Measurements from ENCODE around the gene PLXNA4. TPM values are rescaled to one million over a fixed set of nuclear protein-coding genes. Genes with fewer than 3 reads are reported as not detected.

PLXNA4 gene
- total and polyA plus RNA-seq, 2 experiments from 2014 or later, result 7.3 to 33.3 TPM

DNA sequence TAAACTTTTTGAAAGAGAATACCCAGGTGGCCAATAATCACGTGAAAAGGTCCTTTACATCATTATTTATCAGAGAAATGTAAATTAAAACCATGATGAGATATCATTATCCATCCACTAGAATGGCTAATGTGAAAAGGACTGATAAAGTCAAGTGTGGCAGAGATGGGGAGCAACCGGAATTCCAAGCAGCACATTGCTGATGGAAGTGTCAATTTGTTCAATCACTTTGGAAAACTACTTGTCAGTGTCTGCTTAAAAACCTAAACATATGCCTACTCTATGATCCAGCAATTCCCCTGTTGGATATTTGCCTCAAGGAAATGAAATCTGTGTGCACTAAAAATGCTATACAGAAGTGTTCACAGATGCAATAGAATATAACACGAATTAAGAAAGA lies 465.6 kb downstream of the PLXNA4 start:
- Histone ChIP-seq H3K27me3 (no peaks in the 10 kb centered on the region), H3K9me3 (ENCODE audit: low read depth) (no peaks in the 10 kb centered on the region), H3K4me1 (ENCODE audit: low read depth) (no peaks in the 10 kb centered on the region), H3K36me3 (no peaks in the 10 kb centered on the region), H3K4me3 (no peak overlapping the region), H3K27ac (no peak overlapping the region)
- no peak for TF ChIP-seq CTCF (IDR thresholded peaks at IDR 0.05; ENCODE audit: low read depth, low read length)
- DNase-seq (ENCODE audit: low read depth in 1 of 2, low spot score in 1 of 2), result no peak

- no peak for TF ChIP-seq CTCF (IDR thresholded peaks at IDR 0.05; ENCODE audit: low read depth, low read length)
- Histone ChIP-seq H3K27me3 (no peaks in the 10 kb centered on the region), H3K4me1 (ENCODE audit: low read depth) (no peaks in the 10 kb centered on the region), H3K9me3 (ENCODE audit: low read depth) (no peaks in the 10 kb centered on the region), H3K36me3 (no peaks in the 10 kb centered on the region), H3K27ac (no peak overlapping the region), H3K4me3 (no peak overlapping the region)
- DNase-seq (ENCODE audit: low read depth in 1 of 2, low spot score in 1 of 2), result no peak
These were observed 466.5 kb downstream of the PLXNA4 start for GRCh38 chr7:132109769-132110168.

- no peak overlapping the region for H3K27ac ChIP-seq
- no peaks in the 10 kb centered on the region for H3K9me3 ChIP-seq (ENCODE audit: low read depth)
- no peaks in the 10 kb centered on the region for H3K27me3 ChIP-seq
- no peaks in the 10 kb centered on the region for H3K36me3 ChIP-seq
- DNase-seq (ENCODE audit: low read depth in 1 of 2, low spot score in 1 of 2), result no peak
- no peaks in the 10 kb centered on the region for H3K4me1 ChIP-seq (ENCODE audit: low read depth)
- H3K4me3 ChIP-seq, result no peak overlapping the region
- no peak for TF ChIP-seq CTCF (IDR thresholded peaks at IDR 0.05; ENCODE audit: low read depth, low read length)
These were observed 467.7 kb downstream of the PLXNA4 start for GRCh38 chr7:132108563-132108962.

DNA sequence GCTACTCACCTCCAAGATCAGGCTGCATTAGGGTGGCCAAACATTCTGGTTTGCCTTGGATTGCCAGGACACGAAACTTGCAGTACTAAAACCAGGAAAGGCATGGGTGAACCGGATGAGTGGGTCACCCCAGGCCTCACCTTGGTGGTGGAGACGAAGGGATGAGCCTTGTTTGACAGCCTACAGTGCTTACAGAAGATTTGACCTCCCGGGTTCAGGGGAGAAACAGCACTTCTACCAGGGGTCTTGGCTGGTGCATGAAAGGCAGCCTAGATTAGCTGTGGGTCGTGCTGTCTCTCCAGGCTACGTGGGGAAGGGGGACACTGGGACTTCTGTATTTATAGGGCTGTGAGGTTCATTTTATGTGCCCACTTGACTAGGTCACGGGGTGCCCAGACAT lies 469.8 kb downstream of the PLXNA4 start:
- Histone ChIP-seq H3K36me3 (no peaks in the 10 kb centered on the region), H3K27ac (no peak overlapping the region), H3K27me3 (no peaks in the 10 kb centered on the region), H3K9me3 (ENCODE audit: low read depth) (no peaks in the 10 kb centered on the region), H3K4me3 (no peak overlapping the region), H3K4me1 (ENCODE audit: low read depth) (no peaks in the 10 kb centered on the region)
- TF ChIP-seq CTCF (IDR thresholded peaks at IDR 0.05; ENCODE audit: low read depth, low read length), result no peak
- DNase-seq (ENCODE audit: low read depth in 1 of 2, low spot score in 1 of 2), result no peak

DNA sequence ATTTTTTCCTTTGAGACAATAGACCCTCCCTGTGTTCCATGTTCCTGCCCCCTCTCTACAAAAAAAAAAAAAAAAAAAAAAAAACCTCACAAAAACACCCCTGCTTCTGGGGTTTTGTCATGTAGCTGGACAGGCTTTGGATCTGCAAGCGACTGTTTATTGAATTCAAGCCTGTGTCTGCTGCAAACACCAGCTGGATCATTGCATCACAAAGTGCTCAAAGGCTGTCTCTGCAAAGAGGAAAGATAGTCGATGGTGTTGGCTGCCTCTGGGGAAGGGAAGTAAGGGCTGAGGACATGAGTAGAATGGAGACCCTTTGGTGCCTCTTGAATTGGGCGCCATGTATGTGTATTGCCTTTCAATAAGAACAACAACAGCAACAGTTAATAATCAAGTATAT lies 471.2 kb downstream of the PLXNA4 start:
- no peak overlapping the region for H3K4me3 ChIP-seq
- no peaks in the 10 kb centered on the region for H3K36me3 ChIP-seq
- no peaks in the 10 kb centered on the region for H3K27me3 ChIP-seq
- H3K27ac ChIP-seq, result no peak overlapping the region
- no peaks in the 10 kb centered on the region for H3K9me3 ChIP-seq (ENCODE audit: low read depth)
- peak in 1 of 2 donors; percentile 4 for DNase-seq (ENCODE audit: low read depth in 1 of 2, low spot score in 1 of 2)
- H3K4me1 ChIP-seq (ENCODE audit: low read depth), result no peaks in the 10 kb centered on the region
- no peak for TF ChIP-seq CTCF (IDR thresholded peaks at IDR 0.05; ENCODE audit: low read depth, low read length)

GRCh38 chr7:132103718-132104117 lies 472.6 kb downstream of the PLXNA4 start:
- TF ChIP-seq CTCF (IDR thresholded peaks at IDR 0.05; ENCODE audit: low read depth, low read length), result no peak
- H3K27ac ChIP-seq, result no peak overlapping the region
- no peak overlapping the region for H3K4me3 ChIP-seq
- H3K9me3 ChIP-seq (ENCODE audit: low read depth), result no peaks in the 10 kb centered on the region
- H3K36me3 ChIP-seq, result no peaks in the 10 kb centered on the region
- H3K4me1 ChIP-seq (ENCODE audit: low read depth), result no peaks in the 10 kb centered on the region
- DNase-seq (ENCODE audit: low read depth in 1 of 2, low spot score in 1 of 2), result no peak
- H3K27me3 ChIP-seq, result no peaks in the 10 kb centered on the region
